Endothelial cell of umbilical vein (primary cell): ENCODE results near the gene LRTM2. TPM values are rescaled to one million over a fixed set of nuclear protein-coding genes. Genes with fewer than 3 reads are reported as not detected.

Experiments
- BruUV-seq: library from RNA; stranded (reverse); fragments of 400-500 nt; replicated peaks from 2 replicates; lab custom pipeline; 2021; lab: Mats Ljungman, UMichigan
- CTCF ChIA-PET: fragments of 300-600, 350-600 bp; sonication (Branson Sonifier 250); formaldehyde crosslinking; loops from one replicate; lab custom pipeline; 2021; ENCODE audit warnings: antibody characterized with exemption, inconsistent platforms; lab: Charles Lee
- POLR2A ChIA-PET: fragments of 300-600, 350-600 bp; sonication (Branson Sonifier 250); formaldehyde crosslinking; loops from one replicate; lab custom pipeline; 2021; ENCODE audit warnings: antibody characterized with exemption, inconsistent platforms; lab: Charles Lee
- DNase-seq: peaks from one replicate; pipeline ENCODE4 v3.0.0-alpha.2; 2011; ENCODE audit warnings: low read depth, low spot score
- FAIRE-seq: peaks from 2 replicates; lab custom pipeline; 2011; peaks lifted over from hg19 to GRCh38; lab: Jason Lieb, UNC
- H2AFZ ChIP-seq: 2 replicates; pipeline ENCODE4 v1.6.0; 2012; ENCODE audit warnings: low read depth, low read length, control low read depth, inconsistent platforms
- H3K27ac ChIP-seq: 2 replicates; pipeline ENCODE4 v1.5.1; 2011; ENCODE audit warnings: low read depth, mild to moderate bottlenecking, control low read depth, low read length, moderate library complexity; ENCODE audit not compliant: insufficient read depth
- H3K27me3 ChIP-seq, 2 experiments: 2 replicates each; pipeline versions ENCODE4 v1.6.0 to v1.6.1; 2011; ENCODE audit warnings: low read length in 2 of 2, mixed read lengths in 1 of 2; ENCODE audit not compliant: control insufficient read depth in 2 of 2, insufficient read depth in 2 of 2
- H3K36me3 ChIP-seq, 2 experiments: 2 replicates in 1 of 2; 3 replicates in 1 of 2; pipeline ENCODE4 v1.5.1; 2011; ENCODE audit warnings: low read length in 2 of 2, mild to moderate bottlenecking in 1 of 2, moderate library complexity in 1 of 2; ENCODE audit not compliant: control insufficient read depth in 2 of 2, insufficient read depth in 2 of 2; ENCODE audit errors: extremely low read depth in 1 of 2
- H3K4me1 ChIP-seq: 3 replicates; pipeline ENCODE4 v1.5.1; 2011; ENCODE audit warnings: mild to moderate bottlenecking, low read length; ENCODE audit not compliant: control insufficient read depth, insufficient read depth; ENCODE audit errors: extremely low read depth
- H3K4me2 ChIP-seq: 2 replicates; pipeline ENCODE4 v1.6.1; 2011; ENCODE audit warnings: low read length, control low read depth, mixed read lengths; ENCODE audit not compliant: insufficient read depth
- H3K4me3 ChIP-seq, 3 experiments: fragments of 200-600 bp in 1 of 3; sonication (generic), shearing (Covaris generic) in 1 of 3; replicated peaks in 1 of 3; 2 replicates each; pipeline ENCODE4 v1.5.1; 2011 to 2016; ENCODE audit warnings: control low read depth in 3 of 3, low read length in 3 of 3, mild to moderate bottlenecking in 2 of 3, inconsistent platforms in 1 of 3, low read depth in 1 of 3, moderate library complexity in 1 of 3; ENCODE audit not compliant: insufficient read depth in 1 of 3
- H3K79me2 ChIP-seq: 2 replicates; pipeline ENCODE4 v1.6.0; 2012; ENCODE audit warnings: low read length, inconsistent platforms; ENCODE audit not compliant: control insufficient read depth, insufficient read depth
- H3K9ac ChIP-seq: replicated peaks from 2 replicates; pipeline ENCODE3; 2011; ENCODE audit warnings: low read length, control low read depth; ENCODE audit not compliant: insufficient read depth; ENCODE audit errors: extremely low read depth
- H3K9me1 ChIP-seq: replicated peaks from 3 replicates; pipeline ENCODE4 v1.6.0; 2011; ENCODE audit warnings: mild to moderate bottlenecking, low read length; ENCODE audit not compliant: control insufficient read depth, insufficient read depth; ENCODE audit errors: extremely low read depth
- H3K9me3 ChIP-seq: replicated peaks from 2 replicates; pipeline ENCODE4 v1.5.1; 2012; ENCODE audit warnings: low read length, inconsistent platforms; ENCODE audit not compliant: control insufficient read depth, insufficient read depth
- H4K20me1 ChIP-seq: replicated peaks from 2 replicates; pipeline ENCODE3; 2011; ENCODE audit warnings: mild to moderate bottlenecking, low read length; ENCODE audit not compliant: control insufficient read depth, insufficient read depth; ENCODE audit errors: extremely low read depth
- FOS ChIP-seq: IDR thresholded peaks from 2 replicates; pipeline ENCODE4 v1.6.1; 2011; ENCODE audit warnings: mild to moderate bottlenecking, low read length, moderate library complexity, borderline replicate concordance; ENCODE audit not compliant: insufficient read depth
- GATA2 ChIP-seq: IDR thresholded peaks from 2 replicates; pipeline ENCODE4 v1.7.0; 2011; ENCODE audit warnings: low read depth, mild to moderate bottlenecking, moderate library complexity, mixed read lengths, low read length; ENCODE audit not compliant: insufficient read length, insufficient read depth
- JUN ChIP-seq: IDR thresholded peaks from 2 replicates; pipeline ENCODE4 v1.6.1; 2011; ENCODE audit warnings: borderline replicate concordance, low read depth; ENCODE audit not compliant: insufficient read length, insufficient read depth
- POLR2A ChIP-seq: IDR thresholded peaks from 2 replicates; pipeline ENCODE4 v1.6.1; 2012; ENCODE audit warnings: low read depth, mild to moderate bottlenecking, control low read depth, low read length
- POLR2AphosphoS5 ChIP-seq: IDR thresholded peaks from 2 replicates; pipeline ENCODE4 v1.6.1; 2012; ENCODE audit warnings: low read depth, mild to moderate bottlenecking, control low read depth, low read length, moderate library complexity; ENCODE audit not compliant: insufficient read depth
- dilution Hi-C: fragments of 300-500 bp; cut with MboI; formaldehyde crosslinking; loops from one replicate; pipeline ENCODE4 v1.15.0; 2019; ENCODE audit warnings: low sequenced_read_pairs; ENCODE audit not compliant: extremely low pct_ligation_motif_present
- intact Hi-C: fragments of 100-400 bp; cut with micrococcal nuclease; formaldehyde crosslinking; loops from one replicate; pipeline ENCODE4 v1.10.0; 2022
- polyA plus RNA-seq, 4 experiments: library from polyadenylated mRNA; depleted of rRNA in 3 of 4; stranded (reverse) in 3 of 4; unstranded in 1 of 4; fragments of >200 nt; gene quantifications; 2 replicates each; pipeline versions ENCODE4 v1.2.1 to v1.2.3, GENCODE V29; 2011 to 2012; ENCODE audit warnings: missing spikeins in 1 of 4
- total RNA-seq: library from RNA; stranded (reverse); gene quantifications from 2 replicates; pipeline ENCODE4 v1.2.3, GENCODE V29; 2021
- TF ChIP-seq, protein P1 (sequence below): IDR thresholded peaks from 2 replicates; pipeline ENCODE4 v1.6.1; 2011; ENCODE audit not compliant: insufficient read depth, insufficient read length
- TF ChIP-seq, protein P2 (sequence below), 2 donors: IDR thresholded peaks; 1 replicate in 1 of 2; 2 replicates in 1 of 2; pipeline ENCODE4 v1.5.1; 2011; ENCODE audit warnings: low read length in 2 of 2, mild to moderate bottlenecking in 2 of 2, moderate library complexity in 2 of 2, control low read depth in 1 of 2, inconsistent platforms in 1 of 2, low read depth in 1 of 2; ENCODE audit not compliant: insufficient read depth in 1 of 2; ENCODE audit errors: extremely low read depth in 1 of 2

Gene LRTM2
- total and polyA plus RNA-seq, 2 donors (not counting 3 experiments of a cell fraction or from before 2014, with no cell fraction given): not detected

DNA sequence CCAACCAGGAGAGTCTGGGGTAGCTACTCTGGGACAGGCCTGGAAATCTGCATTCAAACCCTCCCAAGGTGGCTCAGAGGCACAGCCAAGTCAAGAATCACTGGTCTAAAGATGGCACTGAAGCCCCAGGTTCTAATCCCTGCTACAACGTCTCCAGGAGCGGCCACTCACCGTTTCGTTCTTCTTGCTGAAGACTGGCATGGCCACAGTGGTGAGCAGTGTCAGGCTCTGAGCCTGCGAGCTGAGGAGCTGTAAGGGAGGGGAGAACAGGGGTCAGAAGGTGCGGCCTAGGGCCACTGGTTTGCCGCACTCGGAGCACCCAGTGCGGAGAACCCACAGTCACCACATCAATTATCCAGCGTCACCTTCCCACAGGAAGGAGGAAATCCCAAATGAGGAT lies 59.3 kb downstream of the LRTM2 start:
- no peak overlapping the region for H3K9ac ChIP-seq
- H3K4me2 ChIP-seq: no peak overlapping the region
- H3K79me2 ChIP-seq: no peaks in the 10 kb centered on the region
- TF ChIP-seq FOS (no peak), GATA2 (no peak), POLR2AphosphoS5 (no peak), JUN (no peak), POLR2A (no peak)
- TF ChIP-seq, protein P1, sequence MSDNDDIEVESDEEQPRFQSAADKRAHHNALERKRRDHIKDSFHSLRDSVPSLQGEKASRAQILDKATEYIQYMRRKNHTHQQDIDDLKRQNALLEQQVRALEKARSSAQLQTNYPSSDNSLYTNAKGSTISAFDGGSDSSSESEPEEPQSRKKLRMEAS: no peak
- TF ChIP-seq, protein P2, sequence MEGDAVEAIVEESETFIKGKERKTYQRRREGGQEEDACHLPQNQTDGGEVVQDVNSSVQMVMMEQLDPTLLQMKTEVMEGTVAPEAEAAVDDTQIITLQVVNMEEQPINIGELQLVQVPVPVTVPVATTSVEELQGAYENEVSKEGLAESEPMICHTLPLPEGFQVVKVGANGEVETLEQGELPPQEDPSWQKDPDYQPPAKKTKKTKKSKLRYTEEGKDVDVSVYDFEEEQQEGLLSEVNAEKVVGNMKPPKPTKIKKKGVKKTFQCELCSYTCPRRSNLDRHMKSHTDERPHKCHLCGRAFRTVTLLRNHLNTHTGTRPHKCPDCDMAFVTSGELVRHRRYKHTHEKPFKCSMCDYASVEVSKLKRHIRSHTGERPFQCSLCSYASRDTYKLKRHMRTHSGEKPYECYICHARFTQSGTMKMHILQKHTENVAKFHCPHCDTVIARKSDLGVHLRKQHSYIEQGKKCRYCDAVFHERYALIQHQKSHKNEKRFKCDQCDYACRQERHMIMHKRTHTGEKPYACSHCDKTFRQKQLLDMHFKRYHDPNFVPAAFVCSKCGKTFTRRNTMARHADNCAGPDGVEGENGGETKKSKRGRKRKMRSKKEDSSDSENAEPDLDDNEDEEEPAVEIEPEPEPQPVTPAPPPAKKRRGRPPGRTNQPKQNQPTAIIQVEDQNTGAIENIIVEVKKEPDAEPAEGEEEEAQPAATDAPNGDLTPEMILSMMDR (IDR thresholded peaks at IDR 0.05; ENCODE audit: extremely low read depth in 1 of 2, insufficient read depth in 1 of 2, low read depth in 1 of 2, low read length in 2 of 2): no peak
- H3K4me3 ChIP-seq: no peak overlapping the region
- no peaks in the 10 kb centered on the region for H3K9me1 ChIP-seq
- intact Hi-C loops: no loop called here
- CTCF ChIA-PET: no interaction called here
- no peaks in the 10 kb centered on the region for H3K36me3 ChIP-seq
- DNase-seq (no peak), FAIRE-seq (no peak)
- no peaks in the 10 kb centered on the region for H4K20me1 ChIP-seq
- no TSS peak for BruUV-seq
- H3K27ac ChIP-seq: no peak overlapping the region
- H2AFZ ChIP-seq: no peak overlapping the region
- dilution Hi-C loops: no loop called here
- POLR2A ChIA-PET: no interaction called here
- H3K4me1 ChIP-seq: no peaks in the 10 kb centered on the region
- H3K27me3 ChIP-seq: peaks cover 0 to 2% of the 10 kb centered on the region in 2 experiments
- no peaks in the 10 kb centered on the region for H3K9me3 ChIP-seq
